ENCODE results near the gene CIZ1.

The CIZ1 gene

DNA sequence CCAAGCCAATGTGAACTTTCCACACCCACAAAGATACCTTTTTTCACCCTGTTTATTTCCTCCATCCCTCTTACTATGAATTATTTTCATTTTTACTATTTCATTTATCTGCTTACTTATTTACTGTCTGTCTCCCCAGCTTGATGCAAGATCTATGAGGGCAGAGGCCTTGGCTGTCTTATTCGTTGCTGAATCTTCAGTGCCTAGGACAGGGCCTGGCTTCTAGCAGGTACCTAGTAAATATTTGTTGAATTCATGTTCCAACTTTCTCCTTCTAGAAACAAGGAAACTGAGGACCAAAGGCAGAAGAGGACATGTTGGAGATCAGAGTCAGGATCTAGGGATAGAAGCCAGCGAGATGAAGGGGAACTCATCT lies 11.3 kb upstream of the CIZ1 start:
- H3K79me2 ChIP-seq (ENCODE audit: control insufficient read depth, insufficient read depth, low read length, unreplicated experiment) = no peaks in the 10 kb centered on the region
- H2AFZ ChIP-seq (ENCODE audit: low read length, unreplicated experiment) = no peak overlapping the region
- no peaks in the 10 kb centered on the region for H3K4me1 ChIP-seq (ENCODE audit: control insufficient read depth, insufficient read depth, low read length, unreplicated experiment)
- H3K4me3 ChIP-seq (ENCODE audit: low read depth, low read length) = 0 out of 2 replicates have a peak overlapping the region, but pooled peaks have one; percentile 25
- no peaks in the 10 kb centered on the region for H3K36me3 ChIP-seq (ENCODE audit: insufficient read depth, low read length)
- H3K27me3 ChIP-seq (ENCODE audit: insufficient read depth, low read length) = no peaks in the 10 kb centered on the region
- no peak overlapping the region for H3K27ac ChIP-seq (ENCODE audit: low read depth, low read length)

DNA sequence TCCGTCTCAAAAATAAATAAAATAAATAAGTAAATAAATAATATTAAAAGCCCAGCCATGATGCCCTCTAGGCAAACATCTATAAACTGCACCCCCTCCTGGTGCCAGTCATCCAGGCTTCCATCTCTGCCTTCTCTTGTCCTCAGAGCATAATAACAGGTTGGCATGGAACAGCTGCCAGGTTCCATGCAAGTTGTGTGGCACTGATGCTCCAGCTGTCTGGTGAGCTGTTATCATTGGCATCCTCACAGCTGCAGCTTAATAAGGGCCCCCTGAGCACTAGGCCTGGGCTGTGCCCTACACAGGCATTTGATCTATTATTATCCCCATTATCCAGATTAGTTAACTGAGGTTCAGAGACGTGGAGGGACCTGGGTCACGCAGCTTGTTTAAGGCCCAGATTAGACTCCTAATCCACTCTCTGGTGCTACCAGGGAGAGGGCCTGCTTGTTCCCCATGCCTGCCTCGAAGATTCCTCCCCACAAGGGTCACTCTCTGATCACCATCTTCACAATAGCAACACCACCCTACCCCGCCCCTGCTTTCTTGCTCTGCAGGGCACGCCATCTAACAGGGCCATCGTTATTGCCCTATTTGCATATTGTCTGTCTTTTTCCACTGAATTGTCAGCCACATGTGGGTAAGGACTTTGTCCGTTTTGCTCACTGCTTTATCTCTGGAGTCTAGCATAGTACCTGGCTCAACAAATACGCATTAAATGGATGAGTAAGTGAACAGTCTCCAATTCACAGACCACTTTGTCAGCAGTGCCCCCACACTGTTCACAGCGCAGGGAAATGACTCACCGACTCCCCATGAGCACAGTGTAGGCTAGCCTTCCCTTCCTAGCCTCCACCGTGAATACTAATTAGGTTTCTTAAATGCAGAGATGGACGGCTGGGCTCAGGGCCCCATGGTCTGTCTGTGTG lies 10.3 kb upstream of the CIZ1 start:
- no peaks in the 10 kb centered on the region for H3K4me1 ChIP-seq (ENCODE audit: control insufficient read depth, insufficient read depth, low read length, unreplicated experiment)
- no peak overlapping the region for H3K27ac ChIP-seq (ENCODE audit: low read depth, low read length)
- H3K4me3 ChIP-seq (ENCODE audit: low read depth, low read length) = no peak overlapping the region
- H3K36me3 ChIP-seq (ENCODE audit: insufficient read depth, low read length) = no peaks in the 10 kb centered on the region
- no peaks in the 10 kb centered on the region for H3K79me2 ChIP-seq (ENCODE audit: control insufficient read depth, insufficient read depth, low read length, unreplicated experiment)
- no peaks in the 10 kb centered on the region for H3K27me3 ChIP-seq (ENCODE audit: insufficient read depth, low read length)
- no peak overlapping the region for H2AFZ ChIP-seq (ENCODE audit: low read length, unreplicated experiment)

DNA sequence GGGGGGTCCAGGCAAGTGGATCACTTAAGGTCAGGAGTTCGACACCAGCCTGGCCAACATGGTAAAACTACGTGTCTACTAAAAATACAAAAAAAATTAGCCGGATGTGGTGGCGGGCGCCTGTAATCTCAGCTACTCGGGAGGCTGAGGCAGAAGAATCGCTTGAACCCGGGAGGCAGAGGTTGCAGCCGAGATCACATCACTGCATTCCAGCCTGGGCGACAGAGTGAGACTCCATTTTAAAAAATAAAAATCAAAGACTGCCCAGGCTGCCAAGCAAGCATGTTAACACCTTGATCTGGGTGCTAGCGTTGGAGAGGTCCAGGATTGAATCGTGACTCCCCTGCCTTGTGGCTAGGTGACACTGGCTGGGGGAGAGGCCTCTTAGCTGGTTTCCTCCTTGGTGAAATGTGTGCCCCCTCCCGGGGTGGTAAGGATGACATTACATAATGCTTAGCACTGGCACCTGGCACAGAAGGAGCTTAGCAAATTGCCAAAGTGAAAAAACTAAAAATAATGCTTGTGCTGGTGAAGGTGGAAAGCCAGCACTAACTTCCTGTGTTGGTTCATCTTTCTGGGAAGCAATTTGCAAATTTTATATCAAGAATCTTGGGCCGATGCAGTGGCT lies 2.2 kb upstream of the CIZ1 start:
- 0 out of 2 replicates have a peak, but pooled peaks cover 3% of the 10 kb centered on the region for H3K36me3 ChIP-seq (ENCODE audit: insufficient read depth, low read length)
- H3K27me3 ChIP-seq (ENCODE audit: insufficient read depth, low read length) = no peaks in the 10 kb centered on the region
- peak overlapping the region; percentile 47; the same call in 1 of the 2 replicates for H3K4me3 ChIP-seq (ENCODE audit: low read depth, low read length)
- H2AFZ ChIP-seq (ENCODE audit: low read length, unreplicated experiment) = peak overlapping the region; percentile 57
- peak overlapping the region; percentile 56 for H3K27ac ChIP-seq (ENCODE audit: low read depth, low read length)
- H3K79me2 ChIP-seq (ENCODE audit: control insufficient read depth, insufficient read depth, low read length, unreplicated experiment) = peaks cover 11% of the 10 kb centered on the region
- peaks cover 10% of the 10 kb centered on the region for H3K4me1 ChIP-seq (ENCODE audit: control insufficient read depth, insufficient read depth, low read length, unreplicated experiment)

DNA sequence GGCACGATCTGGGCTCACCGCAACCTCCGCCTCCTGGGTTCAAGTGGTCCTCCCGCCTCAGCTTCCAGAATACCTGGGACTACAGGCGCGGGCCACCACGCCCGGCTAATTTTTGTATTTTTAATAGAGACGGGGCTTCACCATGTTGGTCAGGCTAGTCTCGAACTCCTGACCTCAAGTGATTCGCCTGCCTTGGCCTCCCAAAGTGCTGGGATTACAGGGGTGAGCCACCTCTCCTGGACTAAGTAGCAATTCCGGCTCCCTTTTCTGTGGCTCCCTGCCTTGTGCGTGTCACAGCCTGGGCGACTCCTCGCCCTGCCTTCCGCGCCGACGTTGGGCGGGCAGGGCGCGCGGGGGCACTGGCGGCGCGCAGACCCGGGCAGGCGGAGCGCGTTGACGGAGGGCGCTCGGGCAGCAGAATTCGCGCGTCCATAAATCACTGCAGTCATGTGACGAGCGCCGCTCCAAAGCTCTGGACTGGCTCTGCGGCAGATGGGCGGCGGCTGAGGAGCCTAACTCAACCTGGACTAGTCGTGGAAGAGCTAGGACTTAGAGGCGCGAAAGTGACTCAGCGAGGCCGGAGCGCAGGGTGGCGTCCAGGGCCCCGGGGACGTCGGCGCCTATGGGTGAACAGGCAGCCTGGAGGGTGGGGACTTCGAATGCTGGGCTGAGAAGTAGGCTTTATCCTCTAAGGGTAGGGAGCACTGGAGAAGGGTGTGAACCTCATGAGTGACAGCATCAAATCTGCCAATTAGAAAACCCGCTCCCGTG lies 1.4 kb upstream of the CIZ1 start:
- Histone ChIP-seq H3K79me2 (ENCODE audit: control insufficient read depth, insufficient read depth, low read length, unreplicated experiment) (peaks cover 11% of the 10 kb centered on the region), H3K36me3 (ENCODE audit: insufficient read depth, low read length) (0 out of 2 replicates have a peak, but pooled peaks cover 3% of the 10 kb centered on the region), H3K4me3 (ENCODE audit: low read depth, low read length) (peak overlapping the region; percentile 94), H3K27me3 (ENCODE audit: insufficient read depth, low read length) (no peaks in the 10 kb centered on the region), H3K27ac (ENCODE audit: low read depth, low read length) (peak overlapping the region; percentile 56), H2AFZ (ENCODE audit: low read length, unreplicated experiment) (peak overlapping the region; percentile 57), H3K4me1 (ENCODE audit: control insufficient read depth, insufficient read depth, low read length, unreplicated experiment) (peaks cover 10% of the 10 kb centered on the region)

DNA sequence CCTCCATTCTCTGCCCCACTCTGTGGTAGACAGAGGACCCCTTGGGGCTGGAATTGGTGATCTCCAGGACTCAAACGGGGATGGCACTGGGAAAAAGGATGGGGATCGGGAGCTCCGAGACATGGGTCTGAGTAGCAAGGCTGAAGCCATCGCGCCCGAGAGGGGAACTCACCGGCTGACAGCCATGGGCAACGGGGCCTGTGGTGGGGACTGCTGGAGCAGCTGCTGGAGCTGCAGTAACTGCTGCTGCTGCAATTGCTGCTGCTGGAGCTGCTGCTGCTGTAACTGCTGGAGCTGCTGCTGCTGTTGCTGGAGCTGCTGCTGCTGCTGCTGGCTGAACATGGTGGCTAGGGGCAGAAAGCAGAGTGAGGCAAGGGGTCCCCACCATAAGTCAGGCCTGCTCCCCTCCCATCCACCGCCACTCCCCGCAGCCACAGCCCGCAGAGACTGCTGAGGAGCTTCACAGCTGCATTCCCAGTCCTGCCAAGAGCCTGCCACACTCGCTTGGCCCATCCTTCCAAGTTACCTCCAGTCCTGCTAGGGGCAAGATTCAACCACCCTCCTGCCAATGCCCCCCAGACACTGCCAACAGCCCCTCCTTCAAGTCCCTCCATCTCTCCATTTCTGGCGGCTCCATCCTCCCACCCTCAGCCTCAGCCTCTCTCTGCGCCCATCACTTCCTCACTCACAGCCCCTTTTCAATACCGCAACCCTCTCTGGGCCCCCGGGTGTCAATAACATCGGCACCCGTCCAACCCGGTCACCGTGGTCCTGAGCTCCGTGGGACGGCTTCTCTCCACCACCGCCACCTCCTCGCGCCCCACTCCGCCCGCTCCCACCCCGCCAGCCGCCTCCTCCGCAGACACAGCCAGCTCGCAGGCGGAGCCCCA lies 611 bp downstream of the CIZ1 start:
- peaks cover 10% of the 10 kb centered on the region; the same call in 1 of the 2 replicates for H3K36me3 ChIP-seq (ENCODE audit: insufficient read depth, low read length)
- peaks cover 11% of the 10 kb centered on the region for H3K79me2 ChIP-seq (ENCODE audit: control insufficient read depth, insufficient read depth, low read length, unreplicated experiment)
- H2AFZ ChIP-seq (ENCODE audit: low read length, unreplicated experiment) = peak overlapping the region; percentile 91
- H3K4me3 ChIP-seq (ENCODE audit: low read depth, low read length) = peak overlapping the region; percentile 94
- no peak overlapping the region for H3K27ac ChIP-seq (ENCODE audit: low read depth, low read length)
- peaks cover 10% of the 10 kb centered on the region for H3K4me1 ChIP-seq (ENCODE audit: control insufficient read depth, insufficient read depth, low read length, unreplicated experiment)
- no peaks in the 10 kb centered on the region for H3K27me3 ChIP-seq (ENCODE audit: insufficient read depth, low read length)

DNA sequence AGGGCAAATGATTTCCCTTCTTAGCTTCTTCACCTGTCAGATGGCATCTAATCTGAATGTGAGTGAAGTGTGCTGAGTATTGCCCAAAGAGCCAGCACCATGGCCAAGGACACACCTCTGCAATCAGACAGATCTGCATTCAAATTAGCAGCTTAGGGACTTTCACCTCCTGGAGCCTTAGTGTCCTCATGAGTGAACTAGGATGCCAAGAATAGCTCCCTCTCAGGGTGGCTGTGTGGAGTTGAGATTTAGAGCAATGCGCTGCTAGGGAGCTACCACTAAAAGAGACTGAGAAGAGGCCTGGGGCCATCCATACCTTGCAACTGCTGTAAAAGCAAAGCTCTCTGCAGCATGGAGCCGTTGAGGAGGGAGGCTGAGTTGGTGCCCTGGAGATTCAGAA lies 1.4 kb downstream of the CIZ1 start:
- H3K79me2 ChIP-seq (ENCODE audit: control insufficient read depth, insufficient read depth, low read length, unreplicated experiment) = peaks cover 11% of the 10 kb centered on the region
- H3K36me3 ChIP-seq (ENCODE audit: insufficient read depth, low read length) = peaks cover 12% of the 10 kb centered on the region; the same call in 1 of the 2 replicates
- H3K4me3 ChIP-seq (ENCODE audit: low read depth, low read length) = peak overlapping the region; percentile 94
- H2AFZ ChIP-seq (ENCODE audit: low read length, unreplicated experiment) = no peak overlapping the region
- no peak overlapping the region for H3K27ac ChIP-seq (ENCODE audit: low read depth, low read length)
- no peaks in the 10 kb centered on the region for H3K27me3 ChIP-seq (ENCODE audit: insufficient read depth, low read length)
- H3K4me1 ChIP-seq (ENCODE audit: control insufficient read depth, insufficient read depth, low read length, unreplicated experiment) = peaks cover 10% of the 10 kb centered on the region

GRCh38 chr9:128188209-128188608 lies 3.2 kb downstream of the CIZ1 start:
- H3K4me1 ChIP-seq (ENCODE audit: control insufficient read depth, insufficient read depth, low read length, unreplicated experiment) = peaks cover 8% of the 10 kb centered on the region
- no peaks in the 10 kb centered on the region for H3K27me3 ChIP-seq (ENCODE audit: insufficient read depth, low read length)
- H3K36me3 ChIP-seq (ENCODE audit: insufficient read depth, low read length) = peaks cover 12% of the 10 kb centered on the region; the same call in 1 of the 2 replicates
- H2AFZ ChIP-seq (ENCODE audit: low read length, unreplicated experiment) = no peak overlapping the region
- H3K27ac ChIP-seq (ENCODE audit: low read depth, low read length) = no peak overlapping the region
- peaks cover 11% of the 10 kb centered on the region for H3K79me2 ChIP-seq (ENCODE audit: control insufficient read depth, insufficient read depth, low read length, unreplicated experiment)
- H3K4me3 ChIP-seq (ENCODE audit: low read depth, low read length) = no peak overlapping the region

GRCh38 chr9:128187361-128187760 lies 4.0 kb downstream of the CIZ1 start:
- H3K4me3 ChIP-seq (ENCODE audit: low read depth, low read length) = no peak overlapping the region
- H3K79me2 ChIP-seq (ENCODE audit: control insufficient read depth, insufficient read depth, low read length, unreplicated experiment) = peaks cover 11% of the 10 kb centered on the region
- H3K27me3 ChIP-seq (ENCODE audit: insufficient read depth, low read length) = no peaks in the 10 kb centered on the region
- peaks cover 12% of the 10 kb centered on the region; the same call in 1 of the 2 replicates for H3K36me3 ChIP-seq (ENCODE audit: insufficient read depth, low read length)
- H3K27ac ChIP-seq (ENCODE audit: low read depth, low read length) = no peak overlapping the region
- peaks cover 6% of the 10 kb centered on the region for H3K4me1 ChIP-seq (ENCODE audit: control insufficient read depth, insufficient read depth, low read length, unreplicated experiment)
- no peak overlapping the region for H2AFZ ChIP-seq (ENCODE audit: low read length, unreplicated experiment)

GRCh38 chr9:128185979-128186965 lies 5.1 kb downstream of the CIZ1 start:
- Histone ChIP-seq H3K4me3 (ENCODE audit: low read depth, low read length) (no peak overlapping the region), H3K27me3 (ENCODE audit: insufficient read depth, low read length) (no peaks in the 10 kb centered on the region), H3K4me1 (ENCODE audit: control insufficient read depth, insufficient read depth, low read length, unreplicated experiment) (peaks cover 6% of the 10 kb centered on the region), H3K79me2 (ENCODE audit: control insufficient read depth, insufficient read depth, low read length, unreplicated experiment) (peaks cover 11% of the 10 kb centered on the region), H2AFZ (ENCODE audit: low read length, unreplicated experiment) (no peak overlapping the region), H3K36me3 (ENCODE audit: insufficient read depth, low read length) (peaks cover 12% of the 10 kb centered on the region; the same call in 1 of the 2 replicates), H3K27ac (ENCODE audit: low read depth, low read length) (no peak overlapping the region)

All from ACC112 (cell line).